Loucy (cell line): Measurements from ENCODE around the gene VEZF1.

ENCODE experiments used
- H2AFZ ChIP-seq: fragments of 200-600 bp; sonication (generic); 2 replicates; pipeline ENCODE4 v1.6.0; 2016; ENCODE audit warnings: antibody characterized with exemption, mild to moderate bottlenecking, low read length, moderate library complexity
- H3F3A ChIP-seq: fragments of 200-600 bp; 2 replicates; pipeline ENCODE4 v1.6.0; 2016; ENCODE audit warnings: antibody characterized with exemption, low read depth, mild to moderate bottlenecking
- H3K27me3 ChIP-seq: fragments of 200-600 bp; sonication (generic); 2 replicates; pipeline ENCODE4 v1.6.1; 2014; ENCODE audit warnings: low read length, mild to moderate bottlenecking; ENCODE audit not compliant: insufficient read depth, poor library complexity, severe bottlenecking
- H3K36me3 ChIP-seq: fragments of 200-600 bp; sonication (generic); 2 replicates; pipeline ENCODE4 v1.6.1; 2016; ENCODE audit warnings: low read length; ENCODE audit not compliant: insufficient read depth
- H3K4me1 ChIP-seq: fragments of 200-600 bp; sonication (generic); 2 replicates; pipeline ENCODE4 v1.5.1; 2014; ENCODE audit warnings: low read length, mild to moderate bottlenecking; ENCODE audit not compliant: insufficient read depth, poor library complexity, severe bottlenecking
- H3K4me2 ChIP-seq: fragments of 200-600 bp; sonication (generic); 2 replicates; pipeline ENCODE4 v1.6.0; 2014; ENCODE audit warnings: antibody characterized with exemption, low read length, low read depth, mild to moderate bottlenecking; ENCODE audit not compliant: poor library complexity, severe bottlenecking
- H3K4me3 ChIP-seq: fragments of 200-600 bp; sonication (generic); 2 replicates; pipeline ENCODE4 v1.5.1; 2014; ENCODE audit warnings: low read length, mild to moderate bottlenecking, mixed read lengths; ENCODE audit not compliant: poor library complexity, severe bottlenecking
- H3K79me2 ChIP-seq: fragments of 200-600 bp; sonication (generic); 2 replicates; pipeline ENCODE4 v1.6.1; 2014; ENCODE audit warnings: low read length; ENCODE audit not compliant: insufficient read depth
- H3K9ac ChIP-seq: fragments of 200-600 bp; sonication (generic); 2 replicates; pipeline ENCODE4 v1.6.0; 2014; ENCODE audit warnings: mild to moderate bottlenecking, low read depth, low read length, moderate library complexity; ENCODE audit not compliant: poor library complexity, severe bottlenecking
- H3K9me2 ChIP-seq: fragments of 200-600 bp; sonication (generic); replicated peaks from 2 replicates; pipeline ENCODE4 v1.6.1; 2016; ENCODE audit warnings: low read depth, low read length, mixed read lengths
- H3K9me3 ChIP-seq: fragments of 200-600 bp; sonication (generic); 2 replicates; pipeline ENCODE4 v1.6.1; 2014; ENCODE audit warnings: mild to moderate bottlenecking, antibody characterized with exemption, low read length, low read depth; ENCODE audit not compliant: insufficient read depth
- H4K20me1 ChIP-seq: fragments of 200-600 bp; sonication (generic); 2 replicates; pipeline ENCODE4 v1.6.0; 2014; ENCODE audit warnings: antibody characterized with exemption, low read length, mild to moderate bottlenecking; ENCODE audit not compliant: insufficient read depth, poor library complexity, severe bottlenecking
- CTCF ChIP-seq: fragments of 200-600 bp; sonication (generic); conservative IDR thresholded peaks from 2 replicates; pipeline ENCODE4 v1.5.1; 2014; ENCODE audit warnings: mild to moderate bottlenecking, antibody characterized with exemption, low read length
- EZH2phosphoT487 ChIP-seq: fragments of 200-600 bp; IDR thresholded peaks from 2 replicates; pipeline ENCODE4 v1.6.1; 2018; ENCODE audit warnings: antibody characterized with exemption, mild to moderate bottlenecking, moderate library complexity, borderline replicate concordance

The VEZF1 gene

GRCh38 chr17:57993471-57994365 is 5.7 kb upstream of the VEZF1 start:
- no peak overlapping the region for H3K9ac ChIP-seq

DNA sequence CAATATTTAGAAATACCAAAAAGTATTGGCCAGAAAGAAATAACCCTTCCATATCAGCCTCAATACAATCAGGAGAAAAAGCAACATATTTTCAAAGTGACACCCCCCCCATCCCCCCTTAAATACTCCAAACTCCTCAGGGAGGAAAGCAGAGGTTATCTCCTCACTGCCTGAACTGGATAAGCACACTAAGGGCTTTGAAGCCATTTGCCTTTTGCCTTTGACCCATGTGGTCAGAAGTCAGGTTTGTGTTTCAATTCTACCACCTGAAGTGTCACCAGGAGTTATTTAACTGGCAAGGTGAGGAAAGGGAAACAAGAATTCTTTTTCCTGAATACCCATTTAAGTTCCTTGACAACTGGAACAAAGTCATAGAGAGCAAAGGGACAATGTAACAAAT is 3.5 kb upstream of the VEZF1 start:
- Histone ChIP-seq H3K4me1 (peaks cover 25% of the 10 kb centered on the region), H2AFZ (no peak overlapping the region), H3K9me2 (no peaks in the 10 kb centered on the region), H3K27me3 (no peaks in the 10 kb centered on the region), H3K36me3 (no peaks in the 10 kb centered on the region), H3K9ac (no peak overlapping the region), H4K20me1 (peaks cover 12% of the 10 kb centered on the region), H3K9me3 (no peaks in the 10 kb centered on the region), H3K4me2 (no peak overlapping the region), H3K4me3 (no peak overlapping the region), H3K79me2 (peaks cover 20% of the 10 kb centered on the region), H3F3A (no peaks in the 10 kb centered on the region)
- TF ChIP-seq CTCF (no peak), EZH2phosphoT487 (no peak)

More at GRCh38 chr17:57993471-57994365, 5.7 kb upstream of the VEZF1 start:
- TF ChIP-seq EZH2phosphoT487 (no peak), CTCF (no peak)
- Histone ChIP-seq H4K20me1 (no peaks in the 10 kb centered on the region), H3K36me3 (peaks cover 14% of the 10 kb centered on the region; the same call in 1 of the 2 replicates), H3K9me3 (no peaks in the 10 kb centered on the region), H3F3A (no peaks in the 10 kb centered on the region), H3K9me2 (no peaks in the 10 kb centered on the region), H3K4me2 (peak overlapping the region; percentile 27), H3K27me3 (no peaks in the 10 kb centered on the region), H3K79me2 (peaks cover 8% of the 10 kb centered on the region; the same call in 1 of the 2 replicates), H3K4me3 (no peak overlapping the region), H2AFZ (no peak overlapping the region), H3K4me1 (peaks cover 20% of the 10 kb centered on the region)

- H3K36me3 ChIP-seq: no peaks in the 10 kb centered on the region
- no peak overlapping the region for H3K4me2 ChIP-seq
- H3F3A ChIP-seq: no peaks in the 10 kb centered on the region
- H3K79me2 ChIP-seq: peaks cover 35% of the 10 kb centered on the region
- no peak overlapping the region for H3K9ac ChIP-seq
- no peak overlapping the region for H3K4me3 ChIP-seq
- H3K9me2 ChIP-seq: no peaks in the 10 kb centered on the region
- no peaks in the 10 kb centered on the region for H3K27me3 ChIP-seq
- H3K4me1 ChIP-seq: peaks cover 38% of the 10 kb centered on the region
- H2AFZ ChIP-seq: no peak overlapping the region
- peaks cover 27% of the 10 kb centered on the region for H4K20me1 ChIP-seq
- TF ChIP-seq CTCF (no peak), EZH2phosphoT487 (no peak)
- H3K9me3 ChIP-seq: no peaks in the 10 kb centered on the region
Observed at GRCh38 chr17:57990037-57990436, 2.0 kb upstream of the VEZF1 start.
